ENCODE data around the gene CAB39.
"Not testable (repeated sequence)": the region's sequence is repeated elsewhere in the genome, so short reads cannot be mapped to it uniquely, and the experiment has no call there.

The CAB39 gene

GRCh38 chr2:230715201-230715600, 2.6 kb downstream of the CAB39 start:
- DNase-seq (ENCODE audit: low spot score), result no peak

GRCh38 chr2:230716588-230716987, 3.9 kb downstream of the CAB39 start:
- DNase-seq (ENCODE audit: low spot score), result no peak

GRCh38 chr2:230717600-230717999, 5.0 kb downstream of the CAB39 start:
- DNase-seq (ENCODE audit: low spot score), result no peak

- DNase-seq (ENCODE audit: low spot score), result no peak
These were observed 6.7 kb downstream of the CAB39 start for GRCh38 chr2:230719340-230719739.

GRCh38 chr2:230721712-230722111, 9.1 kb downstream of the CAB39 start:
- no peak for DNase-seq (ENCODE audit: low spot score)

- no peak for DNase-seq (ENCODE audit: low spot score)
These were observed 9.7 kb downstream of the CAB39 start for GRCh38 chr2:230722207-230722885.

GRCh38 chr2:230723363-230723762, 10.7 kb downstream of the CAB39 start:
- no peak for DNase-seq (ENCODE audit: low spot score)

GRCh38 chr2:230724957-230725356, 12.3 kb downstream of the CAB39 start:
- not testable (repeated sequence) for DNase-seq (ENCODE audit: low spot score)

- DNase-seq (ENCODE audit: low spot score), result no peak
These were observed 18.9 kb downstream of the CAB39 start for GRCh38 chr2:230731512-230731911.

GRCh38 chr2:230732914-230733401, 20.3 kb downstream of the CAB39 start:
- no peak for DNase-seq (ENCODE audit: low spot score)

- no peak for DNase-seq (ENCODE audit: low spot score)
These were observed 21.9 kb downstream of the CAB39 start for GRCh38 chr2:230734247-230735175.

GRCh38 chr2:230735884-230736283, 23.2 kb downstream of the CAB39 start:
- DNase-seq (ENCODE audit: low spot score), result no peak

GRCh38 chr2:230737300-230737699, 24.7 kb downstream of the CAB39 start:
- DNase-seq (ENCODE audit: low spot score), result no peak

- no peak for DNase-seq (ENCODE audit: low spot score)
These were observed 25.2 kb downstream of the CAB39 start for GRCh38 chr2:230737791-230738226.

- no peak for DNase-seq (ENCODE audit: low spot score)
These were observed 25.8 kb downstream of the CAB39 start for GRCh38 chr2:230738391-230738811.

GRCh38 chr2:230738924-230739323, 26.3 kb downstream of the CAB39 start:
- no peak for DNase-seq (ENCODE audit: low spot score)

GRCh38 chr2:230739961-230740360, 27.3 kb downstream of the CAB39 start:
- DNase-seq (ENCODE audit: low spot score), result no peak

- DNase-seq (ENCODE audit: low spot score), result no peak
These were observed 30.1 kb downstream of the CAB39 start for GRCh38 chr2:230742781-230743180.

GRCh38 chr2:230746213-230746612, 33.6 kb downstream of the CAB39 start:
- no peak for DNase-seq (ENCODE audit: low spot score)

GRCh38 chr2:230748087-230748486, 35.4 kb downstream of the CAB39 start:
- DNase-seq (ENCODE audit: low spot score), result no peak

- DNase-seq (ENCODE audit: low spot score), result no peak
These were observed 36.5 kb downstream of the CAB39 start for GRCh38 chr2:230749111-230749510.

- no peak for DNase-seq (ENCODE audit: low spot score)
These were observed 38.4 kb downstream of the CAB39 start for GRCh38 chr2:230751062-230751461.

GRCh38 chr2:230754200-230754599, 41.6 kb downstream of the CAB39 start:
- no peak for DNase-seq (ENCODE audit: low spot score)
